Measurements from ENCODE around the gene ARMH4.

The ARMH4 gene

GRCh38 chr14:58098507-58098906, 53.5 kb downstream of the ARMH4 start:
- DNase-seq (ENCODE audit: low spot score) = peak; percentile 32

- DNase-seq (ENCODE audit: low spot score) = no peak
Measured at GRCh38 chr14:58096731-58097130, 55.3 kb downstream of the ARMH4 start.

GRCh38 chr14:58091883-58092630, 60.0 kb downstream of the ARMH4 start:
- DNase-seq (ENCODE audit: low spot score) = no peak

- DNase-seq (ENCODE audit: low spot score) = no peak
Measured at GRCh38 chr14:58089612-58090011, 62.4 kb downstream of the ARMH4 start.

- DNase-seq (ENCODE audit: low spot score) = no peak
Measured at GRCh38 chr14:58088961-58089360, 63.1 kb downstream of the ARMH4 start.

GRCh38 chr14:58085877-58086276, 66.1 kb downstream of the ARMH4 start:
- no peak for DNase-seq (ENCODE audit: low spot score)

- DNase-seq (ENCODE audit: low spot score) = peak; percentile 87
Measured at GRCh38 chr14:58082491-58083098, 69.4 kb downstream of the ARMH4 start.

GRCh38 chr14:58082011-58082410, 70.0 kb downstream of the ARMH4 start:
- DNase-seq (ENCODE audit: low spot score) = peak; percentile 16

GRCh38 chr14:58078471-58078870, 73.5 kb downstream of the ARMH4 start:
- no peak for DNase-seq (ENCODE audit: low spot score)

GRCh38 chr14:58078068-58078467, 73.9 kb downstream of the ARMH4 start:
- no peak for DNase-seq (ENCODE audit: low spot score)

GRCh38 chr14:58077621-58078020, 74.4 kb downstream of the ARMH4 start:
- no peak for DNase-seq (ENCODE audit: low spot score)

GRCh38 chr14:58073516-58073915, 78.5 kb downstream of the ARMH4 start:
- DNase-seq (ENCODE audit: low spot score) = no peak

- peak; percentile 58 for DNase-seq (ENCODE audit: low spot score)
Measured at GRCh38 chr14:58072288-58073071, 79.5 kb downstream of the ARMH4 start.

GRCh38 chr14:58071341-58071740, 80.7 kb downstream of the ARMH4 start:
- DNase-seq (ENCODE audit: low spot score) = no peak

- DNase-seq (ENCODE audit: low spot score) = no peak
Measured at GRCh38 chr14:58068306-58068705, 83.7 kb downstream of the ARMH4 start.

GRCh38 chr14:58066115-58066514, 85.9 kb downstream of the ARMH4 start:
- no peak for DNase-seq (ENCODE audit: low spot score)

- DNase-seq (ENCODE audit: low spot score) = no peak
Measured at GRCh38 chr14:58061581-58061980, 90.4 kb downstream of the ARMH4 start.

GRCh38 chr14:58060898-58061297, 91.1 kb downstream of the ARMH4 start:
- DNase-seq (ENCODE audit: low spot score) = no peak

GRCh38 chr14:58060077-58060476, 91.9 kb downstream of the ARMH4 start:
- DNase-seq (ENCODE audit: low spot score) = no peak

GRCh38 chr14:58059126-58059525, 92.9 kb downstream of the ARMH4 start:
- DNase-seq (ENCODE audit: low spot score) = no peak

GRCh38 chr14:58055497-58056010, 96.5 kb downstream of the ARMH4 start:
- DNase-seq (ENCODE audit: low spot score) = no peak

- no peak for DNase-seq (ENCODE audit: low spot score)
Measured at GRCh38 chr14:58054100-58054499, 97.9 kb downstream of the ARMH4 start.

GRCh38 chr14:58048219-58048618, 103.8 kb downstream of the ARMH4 start:
- DNase-seq (ENCODE audit: low spot score) = no peak
